Breast epithelium (tissue), 4 donors: Measurements from ENCODE around the gene POPDC2. TPM values are rescaled to one million over a fixed set of nuclear protein-coding genes. Genes with fewer than 3 reads are reported as not detected.

Source experiments
- DNase-seq, 2 donors: peaks; one replicate each; pipeline ENCODE4 v3.0.0-alpha.2; 2019; ENCODE audit warnings: low spot score in 2 of 2
- H3K27ac ChIP-seq, 2 donors: fragments of 200-600 bp; sonication (generic) in 1 of 2; one replicate each; pipeline ENCODE4 v1.5.1; 2016 to 2019; ENCODE audit warnings: mild to moderate bottlenecking in 1 of 2
- H3K27me3 ChIP-seq, 2 donors: fragments of 200-600 bp; sonication (generic) in 1 of 2; one replicate each; pipeline versions ENCODE4 v1.5.1 to v1.6.0; 2017 to 2019; ENCODE audit warnings: control low read depth in 1 of 2, mild to moderate bottlenecking in 1 of 2
- H3K36me3 ChIP-seq: fragments of 200-600 bp; one replicate; pipeline ENCODE4 v1.5.1; 2019
- H3K4me1 ChIP-seq, 2 donors: fragments of 200-600 bp; sonication (generic); one replicate each; pipeline ENCODE4 v1.5.1; 2016 to 2019; ENCODE audit warnings: control low read depth in 1 of 2
- H3K4me3 ChIP-seq, 3 donors: fragments of 200-600 bp; sonication (generic); 1 replicate in 2 of 3; 2 replicates in 1 of 3; pipeline ENCODE4 v1.5.1; 2016 to 2019; ENCODE audit warnings: mild to moderate bottlenecking in 3 of 3, moderate library complexity in 2 of 3
- H3K9me3 ChIP-seq, 2 donors: fragments of 200-600 bp; sonication (generic) in 1 of 2; one replicate each; pipeline ENCODE4 v1.5.1; 2016 to 2019; ENCODE audit warnings: control low read depth in 1 of 2
- POLR2A ChIP-seq: fragments of 450-650 bp; IDR thresholded peaks from one replicate; pipeline ENCODE4 v1.6.1; 2016; ENCODE audit warnings: antibody characterized with exemption, mild to moderate bottlenecking, moderate library complexity
- POLR2AphosphoS5 ChIP-seq, 3 donors: sonication (generic); formaldehyde crosslinking; IDR thresholded peaks; one replicate each; pipeline ENCODE4 v1.6.1; 2017; ENCODE audit warnings: antibody characterized with exemption in 3 of 3
- intact Hi-C: fragments of 100-400 bp; cut with DNase I; formaldehyde crosslinking; loops from one replicate; pipeline ENCODE4 v1.15.1; 2023; ENCODE audit warnings: low total_unique reads
- total RNA-seq, 3 donors: library from RNA; depleted of rRNA; stranded (reverse); fragments of >200 nt; gene quantifications; one replicate each; pipeline ENCODE4 v1.1.0, GENCODE V29; 2016
- TF ChIP-seq, protein P1 (sequence below), 3 donors: fragments of 450-650 bp; IDR thresholded peaks; one replicate each; pipeline ENCODE4 v1.5.1; 2016 to 2017; ENCODE audit warnings: antibody characterized with exemption in 3 of 3, mild to moderate bottlenecking in 3 of 3, moderate library complexity in 3 of 3

The POPDC2 gene
- total RNA-seq, 3 donors from 2014 or later = 1.1 to 7.9 (median 6.9) TPM

DNA sequence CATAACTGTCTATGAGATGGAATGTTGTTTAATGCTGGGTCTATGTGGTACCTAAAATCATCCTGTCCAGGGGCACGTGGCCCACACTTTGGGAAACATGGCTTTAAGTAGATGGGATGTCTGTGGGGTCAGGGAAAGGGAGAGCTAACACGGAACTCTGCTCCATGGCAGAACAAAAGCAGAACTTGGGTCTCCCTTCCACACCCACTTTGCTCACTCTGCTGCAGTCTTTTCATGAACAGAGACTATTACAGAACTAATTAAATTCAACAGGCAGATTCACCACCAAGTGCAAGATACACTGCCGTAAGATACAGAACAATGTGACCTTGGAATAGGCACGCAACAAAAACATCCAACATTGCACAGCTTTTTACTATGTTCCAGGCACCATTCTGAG lies 28.2 kb downstream of the POPDC2 start:
- intact Hi-C loops = no loop called here
- Histone ChIP-seq H3K4me3 (no peak overlapping the region), H3K27me3 (no peaks in the 10 kb centered on the region), H3K9me3 (no peaks in the 10 kb centered on the region), H3K27ac (peak overlapping the region in 1 of 2 donors; percentile 35), H3K4me1 (no peaks in the 10 kb centered on the region), H3K36me3 (no peaks in the 10 kb centered on the region)
- no peak for DNase-seq
- no peak for TF ChIP-seq POLR2AphosphoS5 (IDR thresholded peaks at IDR 0.05)
- TF ChIP-seq POLR2A = no peak
- TF ChIP-seq, protein P1, sequence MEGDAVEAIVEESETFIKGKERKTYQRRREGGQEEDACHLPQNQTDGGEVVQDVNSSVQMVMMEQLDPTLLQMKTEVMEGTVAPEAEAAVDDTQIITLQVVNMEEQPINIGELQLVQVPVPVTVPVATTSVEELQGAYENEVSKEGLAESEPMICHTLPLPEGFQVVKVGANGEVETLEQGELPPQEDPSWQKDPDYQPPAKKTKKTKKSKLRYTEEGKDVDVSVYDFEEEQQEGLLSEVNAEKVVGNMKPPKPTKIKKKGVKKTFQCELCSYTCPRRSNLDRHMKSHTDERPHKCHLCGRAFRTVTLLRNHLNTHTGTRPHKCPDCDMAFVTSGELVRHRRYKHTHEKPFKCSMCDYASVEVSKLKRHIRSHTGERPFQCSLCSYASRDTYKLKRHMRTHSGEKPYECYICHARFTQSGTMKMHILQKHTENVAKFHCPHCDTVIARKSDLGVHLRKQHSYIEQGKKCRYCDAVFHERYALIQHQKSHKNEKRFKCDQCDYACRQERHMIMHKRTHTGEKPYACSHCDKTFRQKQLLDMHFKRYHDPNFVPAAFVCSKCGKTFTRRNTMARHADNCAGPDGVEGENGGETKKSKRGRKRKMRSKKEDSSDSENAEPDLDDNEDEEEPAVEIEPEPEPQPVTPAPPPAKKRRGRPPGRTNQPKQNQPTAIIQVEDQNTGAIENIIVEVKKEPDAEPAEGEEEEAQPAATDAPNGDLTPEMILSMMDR (IDR thresholded peaks at IDR 0.05) = no peak

DNA sequence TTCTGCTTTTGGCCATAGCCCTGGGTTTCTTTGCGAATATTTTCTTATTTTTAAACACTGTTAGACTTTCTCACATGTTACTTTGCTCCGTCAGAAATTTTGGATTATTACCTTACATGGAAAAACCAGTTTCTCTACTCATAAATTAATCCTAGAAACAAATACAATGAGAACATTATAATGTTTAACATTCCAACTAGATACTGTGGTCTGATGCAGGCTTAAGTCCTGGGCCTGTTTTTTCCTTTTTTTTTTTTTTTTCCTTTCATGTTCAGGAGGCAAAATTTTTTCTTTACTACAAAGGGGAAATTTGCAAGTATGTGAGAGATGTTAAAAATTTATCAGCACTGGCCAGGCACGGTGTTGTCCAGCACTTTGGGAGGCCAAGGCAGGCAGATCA lies 28.9 kb downstream of the POPDC2 start:
- no peak overlapping the region for H3K4me3 ChIP-seq
- H3K27me3 ChIP-seq = no peaks in the 10 kb centered on the region
- peak overlapping the region; percentile 54 to 79 for H3K27ac ChIP-seq
- H3K36me3 ChIP-seq = no peaks in the 10 kb centered on the region
- intact Hi-C loops = no loop called here
- H3K4me1 ChIP-seq = no peaks in the 10 kb centered on the region
- H3K9me3 ChIP-seq = no peaks in the 10 kb centered on the region
- DNase-seq = no peak
- TF ChIP-seq POLR2A (no peak), POLR2AphosphoS5 (IDR thresholded peaks at IDR 0.05) (no peak)
- TF ChIP-seq, protein P1 (IDR thresholded peaks at IDR 0.05) = no peak

DNA sequence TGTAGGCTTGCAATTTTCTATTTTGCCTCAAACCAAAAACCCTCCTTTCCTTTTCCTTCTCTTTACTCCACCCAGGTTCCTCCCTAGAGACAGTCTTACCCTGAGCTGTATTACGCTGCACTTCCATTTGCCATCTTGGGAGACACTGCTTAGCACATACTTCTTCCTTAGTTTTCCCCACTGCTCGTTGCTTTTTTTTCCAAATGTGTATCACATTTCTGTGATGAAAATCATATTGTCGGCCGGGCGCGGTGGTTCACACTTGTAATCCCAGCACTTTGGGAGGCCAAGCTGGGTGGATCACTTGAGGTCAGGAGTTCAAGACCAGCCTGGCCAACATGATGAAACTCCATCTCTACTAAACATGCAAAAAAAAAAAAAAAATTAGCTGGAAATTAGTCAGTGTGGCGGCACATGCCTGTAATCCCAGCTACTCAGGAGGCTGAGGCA lies 29.5 kb downstream of the POPDC2 start:
- Histone ChIP-seq H3K27ac (peak overlapping the region; percentile 54 to 79), H3K36me3 (no peaks in the 10 kb centered on the region), H3K4me3 (no peak overlapping the region), H3K9me3 (no peaks in the 10 kb centered on the region), H3K27me3 (no peaks in the 10 kb centered on the region), H3K4me1 (no peaks in the 10 kb centered on the region)
- DNase-seq = no peak
- TF ChIP-seq POLR2A (no peak), POLR2AphosphoS5 (IDR thresholded peaks at IDR 0.05) (no peak)
- TF ChIP-seq, protein P1 (IDR thresholded peaks at IDR 0.05) = no peak
- intact Hi-C loops = no loop called here

DNA sequence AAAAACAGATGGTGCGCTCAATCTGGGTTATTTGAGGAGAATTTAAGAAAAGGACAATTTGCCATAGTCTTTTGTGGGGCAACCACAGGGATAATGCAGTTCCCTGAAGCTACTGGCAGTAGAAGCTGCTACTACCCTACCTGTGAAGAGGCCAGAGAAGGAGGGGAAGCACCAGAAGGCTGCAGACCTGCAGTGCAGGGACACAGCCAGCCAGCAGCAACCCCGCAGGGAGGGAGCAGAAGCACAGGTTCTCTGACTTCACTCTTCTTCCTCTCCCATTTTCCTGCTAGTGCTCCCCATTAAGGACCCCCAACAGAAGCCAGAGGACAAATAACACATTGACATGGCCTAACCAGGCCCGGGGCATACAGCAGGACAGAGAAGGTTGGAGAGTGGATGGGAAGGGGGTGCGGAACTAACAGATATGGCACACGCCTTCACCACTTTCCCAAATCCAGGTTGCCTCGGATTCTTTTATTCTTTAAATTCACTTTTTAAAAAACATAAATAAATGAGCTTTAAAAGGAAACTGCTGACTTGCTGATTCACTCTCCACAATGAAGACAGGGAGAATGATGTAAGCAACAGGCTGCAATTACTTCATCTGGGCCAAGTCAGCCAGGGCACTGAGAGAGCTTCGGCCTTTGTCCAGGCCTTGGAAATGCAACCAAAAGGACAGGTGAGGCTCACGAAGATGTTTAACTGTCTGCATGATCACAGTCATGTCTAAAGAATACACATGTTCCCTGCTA lies 30.1 kb downstream of the POPDC2 start:
- Histone ChIP-seq H3K4me1 (no peaks in the 10 kb centered on the region), H3K27ac (peak overlapping the region; percentile 54 to 79), H3K9me3 (no peaks in the 10 kb centered on the region), H3K27me3 (no peaks in the 10 kb centered on the region), H3K4me3 (no peak overlapping the region), H3K36me3 (no peaks in the 10 kb centered on the region)
- DNase-seq = no peak
- TF ChIP-seq, protein P1 (IDR thresholded peaks at IDR 0.05) = no peak
- no peak for TF ChIP-seq POLR2A
- no peak for TF ChIP-seq POLR2AphosphoS5 (IDR thresholded peaks at IDR 0.05)
- intact Hi-C loops = no loop called here

DNA sequence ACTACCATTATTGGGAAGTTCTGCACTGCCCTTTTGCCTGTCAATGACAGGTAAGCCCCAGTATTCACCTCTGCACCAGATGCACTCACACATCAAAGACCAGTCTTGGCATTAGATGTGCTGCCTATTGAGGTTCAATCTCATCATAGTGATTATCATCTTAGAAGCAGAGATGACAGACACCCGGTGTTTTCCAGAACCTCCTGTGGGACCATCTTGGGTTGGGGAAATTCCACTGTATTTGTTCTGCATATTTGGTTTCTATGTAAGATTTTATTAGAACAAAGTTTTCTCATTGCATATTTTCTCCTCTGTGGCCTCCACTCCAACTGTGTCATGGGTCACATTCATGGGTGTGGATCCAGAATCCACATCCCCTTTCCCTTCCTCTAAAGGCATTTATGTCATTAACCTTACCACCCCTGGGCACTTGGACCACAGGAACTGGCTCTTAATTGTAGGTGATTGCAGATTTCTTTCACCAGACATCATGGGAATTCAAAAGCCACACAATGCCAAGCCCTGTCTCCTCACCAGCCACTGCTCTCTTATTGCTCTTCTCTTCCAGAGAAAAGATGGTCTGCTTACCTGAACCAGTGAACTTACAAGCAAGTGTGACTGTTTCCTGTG lies 31.5 kb downstream of the POPDC2 start:
- no peaks in the 10 kb centered on the region for H3K9me3 ChIP-seq
- H3K4me3 ChIP-seq = no peak overlapping the region
- no peak for DNase-seq
- no peaks in the 10 kb centered on the region for H3K36me3 ChIP-seq
- intact Hi-C loops = no loop called here
- H3K4me1 ChIP-seq = no peaks in the 10 kb centered on the region
- TF ChIP-seq, protein P1 (IDR thresholded peaks at IDR 0.05) = no peak
- peak in 1 of 3 donors; percentile 51 for TF ChIP-seq POLR2AphosphoS5 (IDR thresholded peaks at IDR 0.05)
- H3K27ac ChIP-seq = peak overlapping the region; percentile 54 to 58
- no peaks in the 10 kb centered on the region for H3K27me3 ChIP-seq
